ENCODE measurements around the gene PRDX5.

DNA sequence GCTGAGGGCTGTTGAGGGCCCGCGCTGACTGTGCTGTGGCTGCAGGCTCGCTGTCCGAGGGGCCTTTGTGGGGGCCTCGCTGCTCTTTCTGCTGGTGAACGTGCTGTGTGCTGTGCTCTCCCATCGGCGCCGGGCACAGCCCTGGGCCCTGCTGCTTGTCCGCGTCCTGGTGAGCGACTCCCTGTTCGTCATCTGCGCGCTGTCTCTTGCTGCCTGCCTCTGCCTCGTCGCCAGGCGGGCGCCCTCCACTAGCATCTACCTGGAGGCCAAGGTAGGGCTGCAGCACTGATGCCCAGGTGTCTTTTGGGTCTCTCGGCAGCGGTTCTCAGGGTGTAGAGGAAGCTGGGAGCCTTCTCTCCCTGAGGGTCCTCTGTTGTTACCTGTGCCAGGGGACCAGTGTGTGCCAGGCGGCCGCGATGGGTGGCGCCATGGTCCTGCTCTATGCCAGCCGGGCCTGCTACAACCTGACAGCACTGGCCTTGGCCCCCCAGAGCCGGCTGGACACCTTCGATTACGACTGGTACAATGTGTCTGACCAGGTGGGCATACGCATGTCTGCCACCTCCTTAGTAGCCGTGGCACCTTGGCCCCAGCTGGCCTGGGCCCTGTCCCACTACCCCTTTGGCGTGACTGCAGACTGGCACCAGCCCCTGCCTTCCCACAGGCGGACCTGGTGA is 30.1 kb upstream of the PRDX5 start:
- TF ChIP-seq, protein P1, sequence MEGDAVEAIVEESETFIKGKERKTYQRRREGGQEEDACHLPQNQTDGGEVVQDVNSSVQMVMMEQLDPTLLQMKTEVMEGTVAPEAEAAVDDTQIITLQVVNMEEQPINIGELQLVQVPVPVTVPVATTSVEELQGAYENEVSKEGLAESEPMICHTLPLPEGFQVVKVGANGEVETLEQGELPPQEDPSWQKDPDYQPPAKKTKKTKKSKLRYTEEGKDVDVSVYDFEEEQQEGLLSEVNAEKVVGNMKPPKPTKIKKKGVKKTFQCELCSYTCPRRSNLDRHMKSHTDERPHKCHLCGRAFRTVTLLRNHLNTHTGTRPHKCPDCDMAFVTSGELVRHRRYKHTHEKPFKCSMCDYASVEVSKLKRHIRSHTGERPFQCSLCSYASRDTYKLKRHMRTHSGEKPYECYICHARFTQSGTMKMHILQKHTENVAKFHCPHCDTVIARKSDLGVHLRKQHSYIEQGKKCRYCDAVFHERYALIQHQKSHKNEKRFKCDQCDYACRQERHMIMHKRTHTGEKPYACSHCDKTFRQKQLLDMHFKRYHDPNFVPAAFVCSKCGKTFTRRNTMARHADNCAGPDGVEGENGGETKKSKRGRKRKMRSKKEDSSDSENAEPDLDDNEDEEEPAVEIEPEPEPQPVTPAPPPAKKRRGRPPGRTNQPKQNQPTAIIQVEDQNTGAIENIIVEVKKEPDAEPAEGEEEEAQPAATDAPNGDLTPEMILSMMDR (conservative IDR thresholded peaks at IDR 0.05; ENCODE audit: low read depth, low read length) = no peak
- TF ChIP-seq EZH2 (IDR thresholded peaks at IDR 0.05; ENCODE audit: borderline replicate concordance, low read depth, low read length, poor library complexity, severe bottlenecking) = no peak
